Uterus (tissue), 2 donors: Measurements from ENCODE around the gene SSH2.

Experiments
- CTCF ChIP-seq, 4 experiments: fragments of 200-600 bp in 2 of 4; fragments of 450-650 bp in 2 of 4; sonication (generic) in 2 of 4; IDR thresholded peaks; one replicate each; pipeline ENCODE4 v1.5.1; 2016 to 2019; ENCODE audit warnings: antibody characterized with exemption in 4 of 4, mild to moderate bottlenecking in 2 of 4, moderate library complexity in 1 of 4
- POLR2A ChIP-seq, 2 donors: fragments of 450-650 bp; IDR thresholded peaks; one replicate each; pipeline ENCODE4 v1.6.1; 2016; ENCODE audit warnings: antibody characterized with exemption in 2 of 2, mild to moderate bottlenecking in 1 of 2, moderate library complexity in 1 of 2

GRCh38 chr17:29616300-29617048, 313.6 kb downstream of the SSH2 start:
- TF ChIP-seq CTCF (IDR thresholded peaks at IDR 0.05) = no peak
- TF ChIP-seq POLR2A (IDR thresholded peaks at IDR 0.05) = no peak
